Stimulated activated CD4-positive, alpha-beta T cell treated with anti-CD3 and anti-CD28 coated beads, Interleukin-1b, Interleukin-23, amount 100 ng/mL, for 24 hours (primary cell): ENCODE results near the gene TMEM145.
"Not testable (repeated sequence)": the region's sequence is repeated elsewhere in the genome, so short reads cannot be mapped to it uniquely, and the experiment has no call there.

ENCODE experiments used
- DNase-seq, 4 experiments: peaks; one replicate each; pipeline ENCODE4 v3.0.0-alpha.2; 2020; ENCODE audit warnings: low read depth in 4 of 4, low spot score in 1 of 4

Gene TMEM145

GRCh38 chr19:42333975-42334696, 21.0 kb downstream of the TMEM145 start:
- no peak for DNase-seq

- DNase-seq: no peak
Observed at GRCh38 chr19:42334697-42335373, 21.7 kb downstream of the TMEM145 start.

- DNase-seq: no peak
Observed at GRCh38 chr19:42335374-42335936, 22.3 kb downstream of the TMEM145 start.

DNA sequence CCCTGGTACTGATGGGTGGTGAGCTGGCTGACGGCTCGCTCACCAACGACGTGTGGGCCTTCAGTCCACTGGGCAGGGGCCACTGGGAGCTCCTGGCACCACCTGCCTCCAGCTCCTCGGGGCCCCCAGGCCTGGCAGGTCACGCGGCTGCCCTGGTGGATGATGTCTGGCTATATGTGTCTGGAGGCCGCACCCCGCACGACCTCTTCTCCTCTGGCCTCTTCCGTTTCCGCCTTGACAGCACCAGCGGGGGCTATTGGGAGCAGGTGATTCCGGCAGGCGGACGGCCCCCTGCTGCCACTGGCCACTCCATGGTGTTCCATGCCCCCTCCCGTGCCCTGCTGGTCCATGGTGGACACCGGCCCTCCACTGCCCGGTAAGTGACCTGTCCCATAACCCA, 22.9 kb downstream of the TMEM145 start:
- no peak for DNase-seq

DNA sequence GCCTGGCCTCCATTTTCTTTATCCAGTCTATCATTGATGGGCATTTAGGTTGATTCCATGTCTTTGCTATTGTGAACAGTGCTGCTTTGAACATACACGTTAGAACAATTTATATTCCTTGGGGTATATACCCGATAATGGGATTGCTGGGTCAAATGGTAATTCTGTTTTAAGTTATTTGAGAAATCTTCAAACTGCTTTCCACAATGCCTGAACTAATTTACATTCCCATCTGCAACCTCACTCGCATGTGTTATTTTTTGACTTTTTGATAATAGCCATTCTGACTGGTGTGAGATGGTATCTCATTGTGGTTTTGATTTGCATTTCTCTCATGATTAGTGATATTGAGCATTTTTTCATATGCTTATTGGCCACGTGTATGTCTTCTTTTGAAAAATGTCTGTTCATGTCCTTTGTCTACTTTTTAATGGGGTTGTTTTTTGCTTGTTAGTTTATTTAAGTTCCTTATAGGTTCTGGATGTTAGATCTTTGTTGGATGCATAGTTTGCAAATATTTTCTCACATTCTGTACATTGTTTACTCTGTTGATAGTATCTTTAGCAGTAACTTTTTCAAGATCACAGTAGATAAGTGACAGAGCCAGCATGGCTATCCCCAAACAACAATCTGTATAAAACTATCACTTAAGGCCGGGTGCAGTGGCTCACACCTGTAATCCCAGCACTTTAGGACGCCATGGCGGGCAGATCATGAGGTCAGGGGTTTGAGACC, 26.2 kb downstream of the TMEM145 start:
- DNase-seq: not testable (repeated sequence)

- DNase-seq: not testable (repeated sequence)
Observed at GRCh38 chr19:42339922-42340321, 26.8 kb downstream of the TMEM145 start.

DNA sequence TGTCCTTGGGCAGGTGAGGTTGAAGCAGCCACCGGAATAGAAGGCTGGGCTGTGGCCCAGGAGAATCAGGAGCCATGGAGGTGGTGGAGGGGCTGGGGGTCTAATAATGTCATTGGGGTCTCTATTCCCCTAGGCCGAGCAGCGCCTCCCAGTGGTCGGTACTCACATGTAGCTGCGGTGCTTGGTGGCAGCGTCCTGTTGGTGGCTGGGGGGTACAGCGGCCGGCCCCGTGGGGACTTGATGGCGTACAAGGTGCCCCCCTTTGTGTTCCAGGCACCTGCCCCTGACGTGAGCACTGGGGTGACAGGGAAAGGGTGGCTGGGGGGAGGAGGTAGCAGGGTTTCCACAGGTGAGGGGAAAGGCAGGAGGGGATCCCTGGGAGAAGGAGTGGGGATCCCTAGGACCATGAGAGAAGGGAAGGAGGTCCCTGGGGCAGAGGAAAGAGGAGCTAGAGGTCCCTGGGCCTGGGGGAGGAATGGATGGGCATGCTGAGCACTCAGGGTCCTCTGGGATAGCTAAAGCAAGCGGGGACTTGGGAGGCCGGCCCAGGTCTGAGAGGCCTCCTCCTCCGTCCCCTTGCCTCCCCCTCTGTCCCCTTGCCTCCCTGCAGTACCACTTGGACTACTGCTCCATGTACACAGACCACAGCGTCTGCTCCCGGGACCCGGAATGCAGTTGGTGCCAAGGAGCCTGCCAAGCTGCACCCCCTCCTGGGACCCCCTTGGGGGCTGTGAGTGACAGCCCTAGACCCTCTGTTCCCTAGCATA, 30.4 kb downstream of the TMEM145 start:
- DNase-seq: no peak

DNA sequence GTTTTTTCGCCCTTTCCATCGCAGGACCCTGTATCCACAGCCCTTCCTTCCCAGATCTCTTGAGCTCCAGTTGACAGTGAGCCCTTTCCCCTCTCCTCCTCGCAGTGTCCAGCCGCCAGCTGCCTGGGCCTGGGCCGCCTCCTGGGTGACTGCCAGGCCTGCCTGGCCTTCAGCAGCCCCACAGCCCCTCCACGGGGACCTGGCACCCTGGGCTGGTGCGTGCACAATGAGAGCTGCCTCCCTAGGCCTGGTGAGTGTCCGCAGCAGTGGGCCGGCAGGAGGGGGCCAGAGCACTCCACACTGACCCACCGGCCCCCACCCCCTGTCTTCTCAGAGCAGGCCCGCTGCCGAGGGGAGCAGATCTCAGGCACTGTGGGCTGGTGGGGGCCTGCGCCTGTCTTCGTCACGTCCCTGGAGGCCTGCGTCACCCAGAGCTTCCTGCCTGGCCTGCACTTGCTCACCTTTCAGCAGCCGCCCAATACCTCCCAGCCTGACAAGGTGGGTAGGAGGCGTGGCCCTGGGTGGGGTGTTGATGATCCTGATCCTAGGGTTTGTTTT, 31.3 kb downstream of the TMEM145 start:
- no peak for DNase-seq

DNA sequence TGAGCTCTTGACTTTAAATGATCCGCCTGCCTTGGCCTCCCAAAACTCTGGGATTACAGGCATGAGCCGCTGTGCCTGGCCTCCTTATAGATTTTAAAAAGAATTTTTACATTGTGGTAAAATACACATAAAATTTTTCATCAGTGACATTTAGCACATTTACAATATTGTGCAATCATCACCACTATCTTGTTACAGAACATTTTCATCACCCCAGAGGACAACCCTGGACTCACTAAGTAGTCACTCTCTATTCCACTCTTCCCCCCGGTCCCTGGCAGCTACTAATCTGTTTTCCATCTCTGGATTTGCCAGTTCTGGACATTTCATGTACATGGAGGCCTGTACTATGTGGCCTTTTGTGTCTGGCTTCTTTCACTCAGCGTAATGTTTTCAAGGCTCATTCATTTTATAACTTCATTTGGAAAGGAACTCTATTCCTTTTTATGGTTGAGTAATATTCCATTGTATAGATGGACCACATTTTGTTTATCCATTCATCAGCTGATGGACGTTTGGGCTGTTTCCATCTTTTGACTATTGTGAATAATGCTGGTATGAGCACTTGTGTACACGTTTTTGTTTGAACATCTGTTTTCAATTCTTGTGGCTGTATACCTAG, 32.2 kb downstream of the TMEM145 start:
- DNase-seq: no peak

DNA sequence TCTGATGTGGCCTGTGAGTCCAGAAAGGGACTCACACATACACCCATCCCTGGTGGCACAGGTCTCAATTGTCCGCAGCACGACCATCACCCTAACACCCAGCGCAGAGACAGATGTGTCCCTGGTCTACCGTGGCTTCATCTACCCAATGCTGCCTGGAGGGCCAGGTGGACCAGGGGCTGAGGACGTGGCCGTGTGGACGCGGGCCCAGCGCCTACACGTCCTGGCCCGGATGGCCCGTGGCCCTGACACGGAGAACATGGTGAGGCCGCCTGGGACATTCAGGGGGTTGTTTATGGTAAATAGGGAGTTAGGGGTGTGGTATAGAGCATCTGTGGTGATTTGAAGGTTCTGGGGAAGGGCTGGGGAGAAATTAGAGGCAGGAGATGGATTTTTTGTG, 35.1 kb downstream of the TMEM145 start:
- DNase-seq: no peak

DNA sequence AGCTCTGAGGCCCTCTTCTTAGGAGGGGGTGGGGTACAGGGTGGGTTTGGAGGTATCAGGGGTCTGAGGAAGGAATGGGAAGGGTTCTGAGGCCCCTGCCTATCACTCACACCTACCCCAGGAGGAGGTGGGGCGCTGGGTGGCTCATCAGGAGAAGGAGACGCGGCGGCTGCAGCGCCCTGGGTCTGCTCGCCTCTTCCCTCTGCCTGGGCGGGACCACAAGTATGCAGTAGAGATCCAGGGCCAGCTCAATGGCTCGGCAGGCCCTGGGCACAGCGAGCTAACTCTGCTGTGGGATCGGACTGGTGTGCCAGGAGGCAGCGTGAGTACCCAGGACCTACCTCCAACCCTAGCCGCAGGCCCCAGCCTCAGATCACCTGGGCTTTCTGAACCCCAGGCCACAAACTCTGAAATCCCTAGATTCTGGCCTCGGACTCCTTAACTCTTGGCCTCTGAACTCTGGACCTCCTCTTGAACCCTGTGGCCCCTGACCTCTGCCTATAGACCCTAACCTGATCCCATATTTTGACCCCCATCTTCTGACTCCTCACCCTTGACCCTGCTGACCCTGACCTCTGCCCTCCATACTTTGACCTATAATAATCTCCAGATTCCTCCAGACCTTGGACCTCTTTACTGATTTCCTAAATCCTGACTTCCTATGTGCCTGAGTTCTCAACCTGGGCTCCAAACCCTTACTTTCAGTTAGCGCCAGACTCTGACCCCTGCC, 36.4 kb downstream of the TMEM145 start:
- no peak for DNase-seq

GRCh38 chr19:42350417-42350816, 37.3 kb downstream of the TMEM145 start:
- no peak for DNase-seq

DNA sequence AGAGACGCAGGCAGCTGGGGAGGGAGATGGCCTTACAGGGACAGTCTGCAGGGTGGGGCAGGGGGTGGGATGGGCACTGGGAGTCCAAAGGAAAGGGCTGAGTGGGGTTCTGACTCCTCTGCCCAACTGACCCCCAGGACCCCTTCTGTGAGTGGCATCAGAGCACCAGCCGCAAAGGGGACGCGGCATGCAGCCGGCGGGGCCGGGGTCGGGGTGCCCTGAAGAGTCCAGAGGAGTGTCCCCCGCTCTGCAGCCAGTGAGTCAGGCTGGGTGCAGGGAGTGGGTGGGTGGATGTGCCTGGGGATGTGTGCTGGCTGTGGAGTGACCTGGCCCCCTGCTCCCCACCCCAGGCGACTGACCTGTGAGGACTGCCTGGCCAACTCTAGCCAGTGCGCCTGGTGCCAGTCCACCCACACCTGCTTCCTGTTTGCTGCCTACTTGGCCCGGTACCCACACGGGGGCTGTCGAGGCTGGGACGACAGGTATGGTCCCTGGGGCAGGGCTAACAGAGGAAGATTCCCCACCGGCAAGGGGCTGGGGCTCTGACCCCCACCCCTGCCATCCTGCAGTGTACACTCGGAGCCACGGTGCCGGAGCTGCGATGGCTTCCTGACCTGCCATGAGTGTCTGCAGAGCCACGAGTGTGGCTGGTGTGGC, 38.1 kb downstream of the TMEM145 start:
- DNase-seq: no peak

DNA sequence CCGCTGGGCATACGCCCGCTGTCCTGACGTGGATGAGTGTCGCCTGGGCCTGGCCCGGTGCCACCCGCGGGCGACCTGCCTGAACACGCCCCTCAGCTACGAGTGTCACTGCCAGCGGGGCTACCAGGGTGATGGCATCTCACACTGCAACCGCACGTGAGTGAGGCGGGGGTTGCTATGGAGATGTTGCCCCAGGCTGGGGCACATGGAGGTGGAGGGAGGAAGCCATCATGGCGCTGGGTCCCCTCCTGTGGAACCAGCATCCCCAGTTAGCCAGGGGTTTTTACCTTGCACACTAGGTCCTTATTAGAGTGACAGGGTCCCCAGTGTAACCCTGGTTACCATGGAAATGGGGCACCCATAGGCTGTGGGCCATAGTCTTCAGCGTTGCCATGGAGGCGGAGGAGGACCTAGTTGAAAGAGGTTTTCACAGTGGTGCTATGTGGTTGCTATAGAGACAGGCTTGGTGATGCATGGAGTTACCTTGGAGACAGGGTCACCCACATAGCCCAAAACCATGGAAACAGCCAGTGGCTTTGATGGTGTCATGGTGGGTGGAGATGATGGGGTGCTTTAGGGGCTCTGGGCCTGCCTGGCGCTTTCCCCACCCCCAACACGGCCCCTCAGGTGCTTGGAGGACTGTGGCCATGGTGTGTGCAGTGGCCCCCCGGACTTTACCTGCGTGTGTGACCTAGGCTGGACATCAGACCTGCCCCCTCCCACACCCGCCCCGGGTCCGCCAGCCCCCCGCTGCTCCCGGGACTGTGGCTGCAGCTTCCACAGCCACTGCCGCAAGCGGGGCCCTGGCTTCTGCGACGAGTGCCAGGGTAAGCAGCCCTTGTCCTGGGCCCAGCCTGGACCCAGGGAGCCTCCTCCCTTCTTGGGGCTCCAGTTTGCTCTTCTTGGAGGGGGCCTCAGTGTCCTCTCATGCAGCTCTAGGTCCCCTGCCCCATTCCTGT, 39.5 kb downstream of the TMEM145 start:
- DNase-seq: no peak

GRCh38 chr19:42353341-42354015, 40.4 kb downstream of the TMEM145 start:
- no peak for DNase-seq

GRCh38 chr19:42355896-42356295, 42.8 kb downstream of the TMEM145 start:
- no peak for DNase-seq

DNA sequence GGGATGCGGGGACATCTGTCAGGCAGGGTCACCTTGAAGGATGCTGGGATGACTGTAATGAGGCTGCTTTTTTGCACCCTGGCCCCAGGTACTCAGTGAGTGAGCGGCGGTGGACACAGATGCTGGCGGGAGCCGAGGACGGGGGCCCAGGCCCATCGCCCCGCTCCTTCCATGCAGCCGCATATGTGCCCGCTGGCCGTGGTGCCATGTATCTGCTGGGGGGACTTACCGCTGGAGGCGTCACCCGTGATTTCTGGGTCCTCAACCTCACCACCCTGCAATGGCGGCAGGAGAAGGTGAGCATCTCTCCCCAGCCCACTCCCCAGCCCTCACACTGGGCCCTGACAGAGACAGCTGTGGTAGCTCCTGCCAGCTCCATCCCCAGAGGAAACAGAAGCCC, 43.6 kb downstream of the TMEM145 start:
- no peak for DNase-seq
